Measurements from ENCODE around the gene BTBD16.

BTBD16 gene

GRCh38 chr10:122376364-122376961 is 105.4 kb downstream of the BTBD16 start:
- no peak for DNase-seq

- DNase-seq, result no peak
Observed at GRCh38 chr10:122379041-122379440, 107.9 kb downstream of the BTBD16 start.

GRCh38 chr10:122379537-122379936 is 108.4 kb downstream of the BTBD16 start:
- no peak for DNase-seq

GRCh38 chr10:122380703-122381102 is 109.6 kb downstream of the BTBD16 start:
- DNase-seq, result no peak

GRCh38 chr10:122381680-122382079 is 110.6 kb downstream of the BTBD16 start:
- DNase-seq, result no peak

- DNase-seq, result no peak
Observed at GRCh38 chr10:122386514-122386913, 115.4 kb downstream of the BTBD16 start.

- no peak for DNase-seq
Observed at GRCh38 chr10:122387572-122387971, 116.5 kb downstream of the BTBD16 start.

Measured in T-helper 9 cell (primary cell).